Gastrocnemius medialis (tissue), 4 donors: Measurements from ENCODE around the gene NAA10. TPM values are rescaled to one million over a fixed set of nuclear protein-coding genes. Genes with fewer than 3 reads are reported as not detected.

Source experiments
- ATAC-seq, 2 donors: fragments of 150-250 bp; one replicate each; pipeline ENCODE4 v1.9.1; 2016
- DNase-seq, 2 donors: peaks; one replicate each; pipeline ENCODE4 v3.0.0-alpha.2; 2019
- H3K27ac ChIP-seq, 4 donors: fragments of 200-600 bp; sonication (generic); 1 replicate in 1 of 4; 2 replicates in 3 of 4; pipeline ENCODE4 v1.5.1; 2016 to 2018; ENCODE audit warnings: mild to moderate bottlenecking in 2 of 4, moderate library complexity in 1 of 4
- H3K27me3 ChIP-seq, 3 donors: fragments of 200-600 bp; sonication (generic) in 2 of 3; 1 replicate in 1 of 3; 2 replicates in 2 of 3; pipeline versions ENCODE4 v1.5.1 to v1.6.0; 2016 to 2019; ENCODE audit warnings: mild to moderate bottlenecking in 1 of 3, moderate library complexity in 1 of 3
- H3K36me3 ChIP-seq, 2 donors: fragments of 200-600 bp; sonication (generic) in 1 of 2; one replicate each; pipeline ENCODE4 v1.5.1; 2017 to 2018
- H3K4me1 ChIP-seq, 2 donors: fragments of 200-600 bp; sonication (generic) in 1 of 2; one replicate each; pipeline ENCODE4 v1.5.1; 2016 to 2017; ENCODE audit warnings: mild to moderate bottlenecking in 2 of 2
- H3K4me3 ChIP-seq, 4 donors: fragments of 200-600 bp; sonication (generic) in 3 of 4; 1 replicate in 1 of 4; 2 replicates in 3 of 4; pipeline ENCODE4 v1.5.1; 2016 to 2019; ENCODE audit warnings: mild to moderate bottlenecking in 2 of 4
- H3K9me3 ChIP-seq, 3 donors: fragments of 200-600 bp; sonication (generic) in 2 of 3; 1 replicate in 1 of 3; 2 replicates in 2 of 3; pipeline ENCODE4 v1.5.1; 2016 to 2019
- POLR2A ChIP-seq, 2 donors: fragments of 450-650 bp; IDR thresholded peaks; one replicate each; pipeline ENCODE4 v1.6.1; 2017; ENCODE audit warnings: antibody characterized with exemption in 2 of 2, mild to moderate bottlenecking in 2 of 2, moderate library complexity in 2 of 2
- in situ Hi-C, 4 donors: fragments of 200-750 bp; cut with MboI; loops; one replicate each; pipeline versions ENCODE4 v1.15.0 to v1.8.0; 2017; ENCODE audit warnings: low sequenced_read_pairs in 4 of 4
- intact Hi-C: fragments of 100-400 bp; cut with DNase I; formaldehyde crosslinking; loops from one replicate; pipeline ENCODE4 v1.15.1; 2023; ENCODE audit warnings: low total_unique reads
- total RNA-seq, 4 donors: library from RNA; depleted of rRNA; stranded (reverse); fragments of >200 nt; gene quantifications; one replicate each; pipeline versions ENCODE4 v1.1.0 to v1.2.3, GENCODE V29; 2016
- TF ChIP-seq, protein P1 (sequence below), 5 experiments: fragments of 450-650 bp in 3 of 5; fragments of 200-600 bp in 2 of 5; sonication (generic) in 2 of 5; IDR thresholded peaks in 4 of 5; conservative IDR thresholded peaks in 1 of 5; 1 replicate in 4 of 5; 2 replicates in 1 of 5; pipeline ENCODE4 v1.5.1; 2016 to 2019; ENCODE audit warnings: antibody characterized with exemption in 5 of 5, mild to moderate bottlenecking in 3 of 5, moderate library complexity in 3 of 5

The NAA10 gene
- total RNA-seq, 4 donors from 2014 or later = 76.3 to 175 (median 111) TPM

GRCh38 chrX:153939573-153939972 is 4.7 kb upstream of the NAA10 start:
- DNase-seq = no peak
- Histone ChIP-seq H3K27me3 (no peaks in the 10 kb centered on the region), H3K27ac (no peak overlapping the region)

DNA sequence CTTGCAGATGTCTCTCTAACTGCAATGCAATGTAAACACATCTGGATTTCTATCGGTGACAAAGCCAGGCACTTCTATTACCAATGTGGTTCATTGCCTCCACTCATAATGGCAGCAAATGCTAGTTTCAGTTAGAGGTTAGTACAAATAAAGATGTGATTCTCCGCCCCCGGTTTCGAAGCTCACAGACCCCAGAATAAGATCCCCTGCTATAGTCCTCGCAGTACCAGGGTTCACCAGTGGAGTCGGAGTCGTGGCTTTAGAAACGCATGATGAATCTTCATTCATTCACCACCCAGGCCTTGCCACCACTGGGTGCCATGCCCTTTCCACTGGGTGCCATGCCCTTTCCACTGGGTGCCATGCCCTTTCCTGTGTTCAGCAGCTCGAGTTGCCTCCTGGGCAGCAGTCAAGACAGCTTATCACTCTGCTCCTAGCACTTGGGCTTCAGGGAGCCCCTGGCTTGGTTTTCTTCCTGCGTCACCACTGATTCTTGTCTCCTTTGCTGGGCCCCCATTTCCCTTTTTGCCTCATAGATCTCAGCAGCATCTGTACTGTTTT is 3.5 kb upstream of the NAA10 start:
- Histone ChIP-seq H3K36me3 (no peaks in the 10 kb centered on the region), H3K4me1 (peaks cover 0 to 12% of the 10 kb centered on the region in 2 donors), H3K4me3 (no peak overlapping the region), H3K27me3 (no peaks in the 10 kb centered on the region), H3K9me3 (no peaks in the 10 kb centered on the region), H3K27ac (no peak overlapping the region)
- DNase-seq (no peak), ATAC-seq (no peak)
- intact Hi-C loops (no loop called here), in situ Hi-C loops (loop anchor here in 1 of 4 donors (25.0 kb wide), 1 partner anchor 151 kb away; the partner anchor contains the start of genes IDH3G, SRPK3 and SSR4)
- no peak for TF ChIP-seq POLR2A (IDR thresholded peaks at IDR 0.05)
- TF ChIP-seq, protein P1, sequence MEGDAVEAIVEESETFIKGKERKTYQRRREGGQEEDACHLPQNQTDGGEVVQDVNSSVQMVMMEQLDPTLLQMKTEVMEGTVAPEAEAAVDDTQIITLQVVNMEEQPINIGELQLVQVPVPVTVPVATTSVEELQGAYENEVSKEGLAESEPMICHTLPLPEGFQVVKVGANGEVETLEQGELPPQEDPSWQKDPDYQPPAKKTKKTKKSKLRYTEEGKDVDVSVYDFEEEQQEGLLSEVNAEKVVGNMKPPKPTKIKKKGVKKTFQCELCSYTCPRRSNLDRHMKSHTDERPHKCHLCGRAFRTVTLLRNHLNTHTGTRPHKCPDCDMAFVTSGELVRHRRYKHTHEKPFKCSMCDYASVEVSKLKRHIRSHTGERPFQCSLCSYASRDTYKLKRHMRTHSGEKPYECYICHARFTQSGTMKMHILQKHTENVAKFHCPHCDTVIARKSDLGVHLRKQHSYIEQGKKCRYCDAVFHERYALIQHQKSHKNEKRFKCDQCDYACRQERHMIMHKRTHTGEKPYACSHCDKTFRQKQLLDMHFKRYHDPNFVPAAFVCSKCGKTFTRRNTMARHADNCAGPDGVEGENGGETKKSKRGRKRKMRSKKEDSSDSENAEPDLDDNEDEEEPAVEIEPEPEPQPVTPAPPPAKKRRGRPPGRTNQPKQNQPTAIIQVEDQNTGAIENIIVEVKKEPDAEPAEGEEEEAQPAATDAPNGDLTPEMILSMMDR (IDR thresholded peaks at IDR 0.05 in 4 of 5, conservative IDR thresholded peaks at IDR 0.05 in 1 of 5) = no peak

More at GRCh38 chrX:153939573-153939972, 4.7 kb upstream of the NAA10 start:
- in situ Hi-C loops = loop anchor here in 1 of 4 donors (25.0 kb wide), 1 partner anchor 152 kb away; the partner anchor contains the start of genes IDH3G, SRPK3 and SSR4
- no peak overlapping the region for H3K4me3 ChIP-seq
- intact Hi-C loops = no loop called here
- no peaks in the 10 kb centered on the region for H3K9me3 ChIP-seq
- peaks cover 0 to 5% of the 10 kb centered on the region in 2 donors for H3K4me1 ChIP-seq
- TF ChIP-seq POLR2A (IDR thresholded peaks at IDR 0.05) = no peak
- TF ChIP-seq, protein P1 (IDR thresholded peaks at IDR 0.05 in 4 of 5, conservative IDR thresholded peaks at IDR 0.05 in 1 of 5) = no peak
- ATAC-seq = no peak
- no peaks in the 10 kb centered on the region for H3K36me3 ChIP-seq

- no peak overlapping the region for H3K27ac ChIP-seq
- peaks cover 0 to 7% of the 10 kb centered on the region in 2 donors for H3K36me3 ChIP-seq
- H3K9me3 ChIP-seq = no peaks in the 10 kb centered on the region
- H3K4me3 ChIP-seq = no peak overlapping the region
- ATAC-seq (no peak), DNase-seq (no peak)
- H3K4me1 ChIP-seq = peaks cover 0 to 13% of the 10 kb centered on the region in 2 donors
- intact Hi-C loops (no loop called here), in situ Hi-C loops (loop anchor here in 1 of 4 donors (25.0 kb wide), 1 partner anchor 150 kb away; the partner anchor contains the start of genes IDH3G, SRPK3 and SSR4)
- no peak for TF ChIP-seq POLR2A (IDR thresholded peaks at IDR 0.05)
- TF ChIP-seq, protein P1 (IDR thresholded peaks at IDR 0.05 in 4 of 5, conservative IDR thresholded peaks at IDR 0.05 in 1 of 5) = no peak
- no peaks in the 10 kb centered on the region for H3K27me3 ChIP-seq
Observed at GRCh38 chrX:153937056-153937455, 2.2 kb upstream of the NAA10 start.

GRCh38 chrX:153935326-153935851 is 552 bp upstream of the NAA10 start:
- in situ Hi-C loops = loop anchor here in 1 of 4 donors (25.0 kb wide), 1 partner anchor 148 kb away; the partner anchor contains the start of genes IDH3G, SRPK3 and SSR4
- Histone ChIP-seq H3K9me3 (no peaks in the 10 kb centered on the region), H3K27me3 (no peaks in the 10 kb centered on the region), H3K4me3 (peak overlapping the region; percentile 47 to 74 (median 59)), H3K4me1 (peaks cover 0 to 13% of the 10 kb centered on the region in 2 donors), H3K36me3 (peaks cover 0 to 22% of the 10 kb centered on the region in 2 donors), H3K27ac (peak overlapping the region; percentile 35 to 76 (median 64))
- peak in 1 of 2 donors; percentile 18 for ATAC-seq
- TF ChIP-seq POLR2A (IDR thresholded peaks at IDR 0.05) = no peak
- TF ChIP-seq, protein P1 (IDR thresholded peaks at IDR 0.05 in 4 of 5, conservative IDR thresholded peaks at IDR 0.05 in 1 of 5) = no peak
- intact Hi-C loops = no loop called here
- DNase-seq = no peak
